Loucy (cell line): ENCODE measurements around the gene SLITRK5.

Experiments used
- H2AFZ ChIP-seq: fragments of 200-600 bp; sonication (generic); 2 replicates; pipeline ENCODE4 v1.6.0; 2016; ENCODE audit warnings: antibody characterized with exemption, mild to moderate bottlenecking, low read length, moderate library complexity
- H3F3A ChIP-seq: fragments of 200-600 bp; 2 replicates; pipeline ENCODE4 v1.6.0; 2016; ENCODE audit warnings: antibody characterized with exemption, low read depth, mild to moderate bottlenecking
- H3K27me3 ChIP-seq: fragments of 200-600 bp; sonication (generic); 2 replicates; pipeline ENCODE4 v1.6.1; 2014; ENCODE audit warnings: low read length, mild to moderate bottlenecking; ENCODE audit not compliant: insufficient read depth, poor library complexity, severe bottlenecking
- H3K36me3 ChIP-seq: fragments of 200-600 bp; sonication (generic); 2 replicates; pipeline ENCODE4 v1.6.1; 2016; ENCODE audit warnings: low read length; ENCODE audit not compliant: insufficient read depth
- H3K4me1 ChIP-seq: fragments of 200-600 bp; sonication (generic); 2 replicates; pipeline ENCODE4 v1.5.1; 2014; ENCODE audit warnings: low read length, mild to moderate bottlenecking; ENCODE audit not compliant: insufficient read depth, poor library complexity, severe bottlenecking
- H3K4me2 ChIP-seq: fragments of 200-600 bp; sonication (generic); 2 replicates; pipeline ENCODE4 v1.6.0; 2014; ENCODE audit warnings: antibody characterized with exemption, low read length, low read depth, mild to moderate bottlenecking; ENCODE audit not compliant: poor library complexity, severe bottlenecking
- H3K4me3 ChIP-seq: fragments of 200-600 bp; sonication (generic); 2 replicates; pipeline ENCODE4 v1.5.1; 2014; ENCODE audit warnings: low read length, mild to moderate bottlenecking, mixed read lengths; ENCODE audit not compliant: poor library complexity, severe bottlenecking
- H3K79me2 ChIP-seq: fragments of 200-600 bp; sonication (generic); 2 replicates; pipeline ENCODE4 v1.6.1; 2014; ENCODE audit warnings: low read length; ENCODE audit not compliant: insufficient read depth
- H3K9ac ChIP-seq: fragments of 200-600 bp; sonication (generic); 2 replicates; pipeline ENCODE4 v1.6.0; 2014; ENCODE audit warnings: mild to moderate bottlenecking, low read depth, low read length, moderate library complexity; ENCODE audit not compliant: poor library complexity, severe bottlenecking
- H3K9me2 ChIP-seq: fragments of 200-600 bp; sonication (generic); replicated peaks from 2 replicates; pipeline ENCODE4 v1.6.1; 2016; ENCODE audit warnings: low read depth, low read length, mixed read lengths
- H3K9me3 ChIP-seq: fragments of 200-600 bp; sonication (generic); 2 replicates; pipeline ENCODE4 v1.6.1; 2014; ENCODE audit warnings: mild to moderate bottlenecking, antibody characterized with exemption, low read length, low read depth; ENCODE audit not compliant: insufficient read depth
- H4K20me1 ChIP-seq: fragments of 200-600 bp; sonication (generic); 2 replicates; pipeline ENCODE4 v1.6.0; 2014; ENCODE audit warnings: antibody characterized with exemption, low read length, mild to moderate bottlenecking; ENCODE audit not compliant: insufficient read depth, poor library complexity, severe bottlenecking
- CTCF ChIP-seq: fragments of 200-600 bp; sonication (generic); conservative IDR thresholded peaks from 2 replicates; pipeline ENCODE4 v1.5.1; 2014; ENCODE audit warnings: mild to moderate bottlenecking, antibody characterized with exemption, low read length
- EZH2phosphoT487 ChIP-seq: fragments of 200-600 bp; IDR thresholded peaks from 2 replicates; pipeline ENCODE4 v1.6.1; 2018; ENCODE audit warnings: antibody characterized with exemption, mild to moderate bottlenecking, moderate library complexity, borderline replicate concordance

The SLITRK5 gene

GRCh38 chr13:87671753-87672605 is 808 bp downstream of the SLITRK5 start:
- no peak overlapping the region for H3K9ac ChIP-seq
- H3K4me1 ChIP-seq = no peaks in the 10 kb centered on the region
- no peak overlapping the region for H3K4me2 ChIP-seq
- no peaks in the 10 kb centered on the region for H3K79me2 ChIP-seq
- no peak overlapping the region for H3K4me3 ChIP-seq
- no peaks in the 10 kb centered on the region for H3F3A ChIP-seq
- H3K9me2 ChIP-seq = no peaks in the 10 kb centered on the region
- H3K27me3 ChIP-seq = no peaks in the 10 kb centered on the region
- no peak overlapping the region for H2AFZ ChIP-seq
- no peaks in the 10 kb centered on the region for H4K20me1 ChIP-seq
- H3K36me3 ChIP-seq = no peaks in the 10 kb centered on the region
- H3K9me3 ChIP-seq = no peaks in the 10 kb centered on the region
- TF ChIP-seq EZH2phosphoT487 (no peak), CTCF (no peak)

- Histone ChIP-seq H3K4me2 (no peak overlapping the region), H3K27me3 (no peaks in the 10 kb centered on the region), H3K4me1 (no peaks in the 10 kb centered on the region), H3K4me3 (no peak overlapping the region), H3K79me2 (no peaks in the 10 kb centered on the region), H3K9me3 (no peaks in the 10 kb centered on the region), H4K20me1 (no peaks in the 10 kb centered on the region), H3K9me2 (no peaks in the 10 kb centered on the region), H2AFZ (no peak overlapping the region), H3K9ac (no peak overlapping the region), H3K36me3 (no peaks in the 10 kb centered on the region), H3F3A (no peaks in the 10 kb centered on the region)
- TF ChIP-seq CTCF (no peak), EZH2phosphoT487 (no peak)
Measured at GRCh38 chr13:87674247-87674738, 3.1 kb downstream of the SLITRK5 start.

- H3K9me3 ChIP-seq = no peaks in the 10 kb centered on the region
- no peaks in the 10 kb centered on the region for H4K20me1 ChIP-seq
- H3K9me2 ChIP-seq = no peaks in the 10 kb centered on the region
- no peaks in the 10 kb centered on the region for H3K79me2 ChIP-seq
- no peaks in the 10 kb centered on the region for H3K36me3 ChIP-seq
- H3K4me2 ChIP-seq = no peak overlapping the region
- no peak overlapping the region for H3K9ac ChIP-seq
- H3K4me1 ChIP-seq = no peaks in the 10 kb centered on the region
- no peak for TF ChIP-seq CTCF
- TF ChIP-seq EZH2phosphoT487 = no peak
- H3F3A ChIP-seq = no peaks in the 10 kb centered on the region
- no peak overlapping the region for H2AFZ ChIP-seq
- no peaks in the 10 kb centered on the region for H3K27me3 ChIP-seq
- H3K4me3 ChIP-seq = no peak overlapping the region
Measured at GRCh38 chr13:87675851-87676250, 4.7 kb downstream of the SLITRK5 start.
